ENCODE results near the gene ASTN2.

Gene ASTN2

DNA sequence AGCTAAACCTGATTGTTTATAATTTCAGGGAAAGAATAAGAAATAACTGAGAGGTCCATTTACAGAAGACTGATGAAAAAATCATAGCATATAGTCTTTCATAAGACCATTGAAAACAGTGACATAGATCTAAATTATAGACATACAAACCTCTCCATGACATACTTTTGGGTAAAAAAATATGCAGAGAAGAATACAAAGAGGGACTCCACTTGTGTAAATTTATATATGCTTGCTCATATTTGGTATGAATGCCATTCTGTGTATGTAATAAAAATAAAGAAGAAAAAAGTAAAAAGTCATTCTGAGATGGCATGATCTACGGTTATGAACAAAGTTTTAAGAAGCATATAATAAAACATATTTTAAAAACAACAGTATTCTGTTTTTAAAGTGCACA, 310.7 kb downstream of the ASTN2 start:
- DNase-seq (ENCODE audit: low spot score): no peak

DNA sequence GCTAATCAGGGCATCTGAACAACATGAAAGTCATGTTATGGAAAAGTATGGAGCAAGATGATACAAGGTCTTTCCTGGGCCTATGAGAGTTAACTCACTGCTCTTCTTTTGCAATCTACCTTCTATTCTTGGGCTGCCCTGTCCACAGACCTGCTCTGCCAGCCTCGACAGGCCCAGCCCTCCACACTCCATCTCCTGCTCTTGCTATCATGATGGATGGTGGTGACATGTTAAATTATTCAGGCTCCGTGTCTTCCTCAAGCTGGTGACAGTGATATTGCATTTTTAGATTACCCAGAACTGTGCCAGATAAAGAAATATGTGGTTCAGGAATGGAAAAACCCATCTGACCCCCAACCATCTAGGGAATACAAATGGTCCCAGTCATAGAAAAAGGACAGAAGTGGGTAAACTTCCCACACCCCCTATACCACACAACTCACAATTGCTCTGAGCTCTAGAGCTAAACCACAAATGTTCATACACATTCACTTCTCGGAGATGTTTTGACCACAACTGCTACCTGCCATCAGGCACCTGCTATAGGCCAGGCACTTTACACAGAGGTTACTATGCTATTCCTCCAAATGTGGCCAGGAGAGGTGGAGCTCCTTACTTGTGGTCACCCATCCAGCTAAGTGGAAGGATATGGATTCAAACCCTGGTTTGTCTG, 311.3 kb downstream of the ASTN2 start:
- no peak for DNase-seq (ENCODE audit: low spot score)

DNA sequence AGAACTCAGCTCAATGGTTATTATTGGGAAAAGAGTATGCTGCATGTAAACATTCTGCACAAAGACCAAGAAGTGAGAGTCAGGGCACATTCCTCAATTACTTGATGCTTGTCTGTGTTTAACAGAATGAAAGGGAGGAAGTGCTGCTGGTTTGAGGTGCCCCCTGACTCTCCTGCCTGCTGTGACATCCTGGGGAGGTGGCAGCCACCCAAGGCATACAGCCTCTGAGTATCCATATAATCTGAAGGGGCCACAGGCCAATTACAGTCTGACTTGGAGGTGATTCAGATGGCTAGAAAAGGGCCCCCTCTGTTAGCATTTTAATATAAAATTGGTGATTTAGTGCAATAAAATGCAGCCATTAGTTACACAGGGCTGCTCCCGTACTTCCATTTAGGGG, 313.8 kb downstream of the ASTN2 start:
- DNase-seq (ENCODE audit: low spot score): no peak

DNA sequence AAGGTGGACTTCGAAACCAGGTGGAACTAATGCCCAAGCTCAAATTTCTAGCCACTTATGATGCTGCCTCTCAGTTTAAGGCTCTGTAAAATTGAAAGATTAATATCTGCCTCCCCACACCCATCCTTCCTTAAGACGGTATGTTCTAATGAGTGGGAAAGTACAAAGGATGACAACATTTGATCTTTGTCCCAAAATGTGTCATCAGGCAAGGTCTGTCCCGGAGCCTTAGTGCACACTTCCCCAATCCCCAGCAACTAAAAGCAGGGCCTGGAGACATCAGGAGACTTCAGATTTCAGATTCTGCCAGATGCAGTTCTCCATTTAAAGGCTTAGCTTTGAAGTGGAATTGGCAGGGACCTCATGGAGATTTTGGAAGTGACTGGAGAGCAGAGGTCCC, 316.5 kb downstream of the ASTN2 start:
- no peak for DNase-seq (ENCODE audit: low spot score)

DNA sequence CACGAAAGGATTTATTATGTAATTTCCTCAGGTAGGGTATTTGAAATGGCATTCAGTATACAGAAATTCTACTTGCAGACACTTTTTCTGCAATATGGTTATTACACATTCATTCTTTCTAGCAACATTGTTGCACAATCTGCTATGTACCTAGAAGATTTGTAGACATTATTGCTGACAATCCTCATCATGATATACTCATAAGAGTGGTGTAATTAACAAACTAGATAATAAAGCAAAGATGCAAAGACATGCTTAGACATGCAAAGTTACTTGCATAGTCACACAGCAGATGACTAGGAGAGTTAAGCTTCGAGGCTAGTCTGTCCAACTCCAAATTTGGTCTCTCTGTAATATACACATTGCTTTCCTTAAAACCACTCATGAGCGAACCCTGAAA, 317.1 kb downstream of the ASTN2 start:
- DNase-seq (ENCODE audit: low spot score): no peak

DNA sequence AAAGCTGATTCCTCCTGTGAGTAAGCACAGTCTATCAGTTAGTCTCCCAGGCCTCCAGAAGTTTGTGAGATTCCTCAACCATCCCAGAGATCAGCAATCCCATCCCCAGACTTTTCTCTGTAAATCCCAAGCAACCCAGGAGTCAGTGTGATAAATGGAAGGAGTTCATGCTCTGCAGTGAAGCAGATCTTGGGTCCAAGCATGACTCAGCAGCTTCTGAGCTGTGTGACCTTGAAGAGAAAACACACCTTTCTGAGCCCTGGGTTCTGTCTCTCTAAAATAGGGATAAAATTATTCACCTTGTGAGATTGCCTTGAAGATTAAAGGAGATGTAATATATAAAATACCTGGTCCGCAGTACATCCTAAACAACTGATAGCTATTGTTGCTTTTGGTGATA, 318.7 kb downstream of the ASTN2 start:
- no peak for DNase-seq (ENCODE audit: low spot score)

DNA sequence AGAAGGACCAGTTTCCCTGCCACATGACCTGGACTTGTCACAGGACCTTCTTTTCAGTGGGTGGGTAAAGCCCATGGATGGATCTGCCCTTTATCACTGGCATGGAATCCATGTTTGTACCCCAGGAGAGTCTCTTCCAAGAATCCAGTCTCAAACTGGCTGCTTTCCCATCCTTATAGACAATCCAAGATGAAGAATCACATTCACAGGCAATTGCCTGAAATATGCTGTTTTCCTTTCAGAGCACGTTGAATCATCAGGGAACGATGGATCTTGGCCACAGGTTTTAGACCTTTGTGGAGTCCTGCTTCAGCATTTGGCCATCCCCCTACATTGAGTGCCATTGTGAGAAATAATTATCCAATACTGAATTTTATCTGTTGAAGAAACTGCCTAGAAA, 319.8 kb downstream of the ASTN2 start:
- no peak for DNase-seq (ENCODE audit: low spot score)

DNA sequence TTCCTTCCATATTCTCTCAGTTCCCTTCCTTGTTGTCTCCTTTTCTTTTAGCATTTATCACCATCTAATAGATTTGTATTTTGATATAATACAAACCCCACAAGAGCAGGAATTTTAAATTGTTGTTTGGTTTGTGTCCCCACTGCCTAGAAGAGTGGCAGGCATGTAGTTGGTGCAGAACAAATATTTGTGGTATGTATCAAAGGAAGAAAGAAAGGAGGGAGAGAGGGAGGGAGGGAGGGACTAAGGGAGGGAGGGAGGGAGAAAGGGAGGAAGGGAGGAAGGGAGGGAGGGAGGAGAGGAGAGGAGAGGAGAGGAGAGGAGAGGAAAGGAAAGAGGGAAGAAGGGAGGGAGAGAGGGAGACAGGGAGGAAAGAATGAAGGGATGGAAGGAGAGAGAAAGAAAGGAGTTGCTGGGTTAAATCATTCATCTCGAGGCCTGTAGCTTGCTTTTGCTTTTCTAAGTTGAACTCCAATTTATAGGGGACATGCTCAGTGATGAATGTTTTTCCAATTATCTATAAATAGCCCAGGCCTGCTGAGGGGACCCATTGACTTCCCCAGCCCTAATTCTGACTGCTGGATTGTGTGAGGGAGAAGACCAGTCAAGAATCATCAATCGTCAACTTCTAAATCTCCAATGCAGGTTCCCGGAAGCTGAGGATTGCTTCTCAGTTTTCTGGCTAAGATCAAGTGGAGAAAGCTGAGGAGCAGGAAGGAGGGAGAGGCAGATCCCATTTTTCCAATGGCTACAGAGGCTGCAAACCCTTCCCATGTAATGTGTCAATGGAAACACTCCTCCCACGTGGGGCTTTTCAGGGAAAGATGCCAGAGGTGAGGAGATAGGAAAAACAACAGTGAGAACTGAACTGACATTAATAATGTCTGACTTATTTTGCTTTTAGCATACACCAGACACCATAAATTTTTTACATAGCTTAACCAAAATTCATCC, 320.7 kb downstream of the ASTN2 start:
- DNase-seq (ENCODE audit: low spot score): no peak

DNA sequence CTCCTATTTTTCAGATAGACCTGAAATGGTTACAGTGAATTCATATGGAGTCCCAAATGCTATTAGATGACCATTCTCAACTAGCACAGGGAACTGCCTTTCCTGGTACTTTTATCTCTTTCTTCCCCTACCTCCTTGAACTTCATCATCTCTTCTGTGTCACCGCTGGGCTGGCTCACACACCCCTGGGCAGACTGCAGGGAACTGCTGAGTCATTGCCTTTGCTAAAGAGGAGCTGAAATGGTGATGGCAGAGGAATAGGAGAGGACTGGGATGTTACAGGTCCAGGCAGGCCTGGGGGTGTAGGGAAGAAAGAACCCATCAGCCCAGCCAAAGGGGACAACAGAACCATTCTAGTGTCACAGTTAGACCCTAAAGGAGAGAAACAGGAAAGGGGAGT, 322.3 kb downstream of the ASTN2 start:
- no peak for DNase-seq (ENCODE audit: low spot score)

DNA sequence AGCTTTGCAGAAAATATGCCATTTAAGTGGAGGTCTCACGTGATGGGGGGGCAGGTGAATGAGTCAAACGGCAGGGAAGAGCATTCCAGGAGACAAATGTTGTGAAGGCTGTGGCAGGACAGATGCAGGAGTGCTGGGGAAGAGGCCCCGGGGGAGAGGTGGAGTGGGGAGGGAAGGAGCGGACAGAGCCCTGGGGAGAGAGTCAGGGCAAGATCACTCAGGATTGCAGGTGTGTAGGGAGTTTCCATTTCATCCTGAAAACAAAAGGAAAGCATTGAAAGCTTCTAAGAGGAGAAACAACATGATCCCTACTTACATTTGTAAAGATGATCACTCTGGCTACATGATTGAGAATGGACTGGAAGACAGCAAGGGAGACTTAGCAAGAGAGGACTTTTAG, 323.3 kb downstream of the ASTN2 start:
- DNase-seq (ENCODE audit: low spot score): no peak

DNA sequence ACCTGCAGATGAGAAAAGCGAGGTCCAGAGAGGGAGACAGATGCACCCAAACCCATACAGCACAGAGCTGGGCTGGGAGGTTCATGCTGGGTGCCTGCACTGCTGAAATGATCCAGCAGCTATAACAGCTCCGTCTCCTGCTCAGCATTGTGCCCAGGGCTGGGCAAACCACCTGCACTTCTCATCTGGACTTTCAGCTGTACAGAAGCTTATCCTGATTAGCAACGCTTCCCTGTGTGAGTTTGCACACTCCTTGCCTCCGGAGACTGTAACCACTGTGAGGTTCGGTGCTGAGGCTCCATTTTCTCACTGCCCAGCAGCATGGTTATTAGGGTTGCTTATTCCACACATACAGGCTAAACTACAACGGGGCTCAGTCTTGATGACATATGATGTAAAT, 326.1 kb downstream of the ASTN2 start:
- DNase-seq (ENCODE audit: low spot score): no peak

DNA sequence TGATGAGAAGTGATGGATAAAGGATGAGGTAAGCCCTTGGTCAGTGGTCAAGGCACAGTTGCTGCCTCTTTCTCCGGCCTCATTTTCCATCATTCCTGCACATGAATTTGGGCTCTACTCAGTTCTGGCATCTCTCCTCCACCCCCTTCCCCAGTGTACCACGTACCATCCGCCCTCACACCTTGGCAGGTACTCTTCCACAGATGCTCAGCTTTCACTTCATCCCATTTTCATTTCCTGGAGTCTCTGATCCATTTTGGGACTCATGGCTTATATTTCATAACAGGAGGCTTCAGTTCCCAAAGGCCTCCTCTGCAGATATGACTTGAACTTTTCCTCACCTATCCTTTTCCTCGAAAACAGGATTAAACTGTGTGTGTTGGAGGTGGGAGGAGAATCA, 326.7 kb downstream of the ASTN2 start:
- DNase-seq (ENCODE audit: low spot score): no peak

DNA sequence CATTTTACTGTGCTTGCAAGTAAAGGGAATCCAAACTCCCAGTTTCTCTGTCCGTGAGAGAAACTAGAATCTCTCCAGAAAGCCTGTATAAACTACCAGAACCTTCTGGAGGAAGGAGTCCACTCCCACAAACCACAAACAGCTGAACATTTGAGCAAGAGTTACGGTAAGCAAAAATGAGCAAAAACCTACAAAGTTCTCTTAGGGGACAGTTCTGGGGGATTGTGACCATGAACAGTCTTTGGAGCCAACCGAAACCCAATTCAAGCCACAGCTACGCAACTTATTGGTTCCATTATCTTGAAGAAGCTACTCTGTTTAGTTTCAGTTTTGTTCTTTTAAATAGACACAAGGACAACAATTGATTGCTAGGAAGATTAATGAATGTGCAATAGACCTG, 330.6 kb downstream of the ASTN2 start:
- DNase-seq (ENCODE audit: low spot score): no peak

DNA sequence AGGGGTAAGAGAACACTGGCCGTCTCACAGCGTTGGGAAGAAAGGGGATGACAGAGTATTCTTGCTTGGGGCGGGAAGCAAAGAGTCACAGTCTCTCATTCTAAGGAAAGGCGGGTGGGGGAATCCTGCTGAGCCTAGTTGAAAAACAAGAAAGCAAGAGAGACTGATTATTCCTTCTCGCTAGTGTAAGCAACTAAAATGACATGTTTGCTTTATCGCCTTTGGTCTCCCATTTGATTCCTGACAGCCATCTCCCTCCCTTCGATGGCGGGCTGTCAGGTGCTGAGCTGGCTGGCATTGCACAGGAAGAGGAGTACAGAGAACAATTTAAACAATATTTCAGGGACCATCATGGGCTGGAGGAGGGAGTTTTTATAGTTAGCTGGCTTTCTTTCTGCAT, 331.3 kb downstream of the ASTN2 start:
- no peak for DNase-seq (ENCODE audit: low spot score)

DNA sequence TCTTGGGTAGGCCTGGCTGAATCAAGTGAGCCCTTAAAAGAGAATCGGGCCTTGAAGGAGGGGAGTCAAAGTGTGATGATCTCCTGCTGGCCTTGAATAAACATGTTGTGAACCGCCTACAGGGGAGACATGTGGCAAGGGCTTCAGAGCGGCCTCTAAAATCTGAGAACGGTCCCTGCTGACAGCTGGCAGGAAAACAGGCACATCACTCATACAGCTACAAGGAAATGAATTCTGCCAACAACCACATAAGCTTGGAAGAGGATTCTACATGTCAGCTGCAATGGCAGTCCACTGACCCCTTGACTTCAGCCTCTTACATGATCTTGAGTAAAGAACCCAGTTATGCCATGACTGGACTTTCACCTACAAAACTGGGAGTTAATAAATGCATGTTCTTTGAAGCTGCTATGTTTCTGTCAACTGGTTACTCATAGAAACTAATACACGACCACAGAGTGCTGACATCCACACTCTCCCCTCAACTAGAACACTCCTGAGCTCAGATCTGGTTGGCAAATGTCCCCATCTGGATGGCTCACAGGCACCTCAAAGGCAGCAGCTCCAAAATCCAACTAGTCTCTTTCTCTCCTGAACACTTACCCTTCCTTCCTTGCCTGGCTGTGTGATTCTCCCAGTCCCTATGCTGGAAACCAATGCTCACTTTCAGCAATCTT, 333.1 kb downstream of the ASTN2 start:
- no peak for DNase-seq (ENCODE audit: low spot score)

DNA sequence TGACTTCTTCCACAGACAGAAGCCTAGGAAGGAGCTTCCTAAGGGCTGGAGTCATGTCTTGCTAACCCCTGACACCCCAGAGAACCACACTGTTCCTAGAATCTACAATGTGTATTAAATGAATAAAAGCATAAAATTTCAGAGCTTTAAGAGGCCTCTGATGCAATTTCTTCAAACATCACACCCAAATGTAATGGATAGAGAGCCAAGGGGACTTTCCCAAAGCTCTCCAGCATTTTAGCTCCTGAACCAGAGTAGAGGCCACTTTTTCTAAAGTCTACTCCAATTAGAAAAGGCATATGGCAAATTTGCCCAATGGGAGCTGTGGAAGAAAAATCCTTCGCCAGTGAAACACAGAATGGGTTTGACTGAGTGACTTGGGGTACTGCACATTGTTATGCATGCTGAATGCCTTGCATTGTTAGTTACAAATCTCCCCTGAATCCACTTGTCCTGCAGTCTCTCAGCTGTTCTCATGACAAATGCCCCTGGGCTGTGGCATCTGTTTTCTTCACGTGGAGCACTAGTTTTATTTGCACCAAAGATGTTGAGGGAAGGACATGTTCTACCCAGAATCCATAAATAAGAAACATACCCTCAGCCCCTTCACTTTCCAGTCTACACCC, 334.0 kb downstream of the ASTN2 start:
- DNase-seq (ENCODE audit: low spot score): no peak

DNA sequence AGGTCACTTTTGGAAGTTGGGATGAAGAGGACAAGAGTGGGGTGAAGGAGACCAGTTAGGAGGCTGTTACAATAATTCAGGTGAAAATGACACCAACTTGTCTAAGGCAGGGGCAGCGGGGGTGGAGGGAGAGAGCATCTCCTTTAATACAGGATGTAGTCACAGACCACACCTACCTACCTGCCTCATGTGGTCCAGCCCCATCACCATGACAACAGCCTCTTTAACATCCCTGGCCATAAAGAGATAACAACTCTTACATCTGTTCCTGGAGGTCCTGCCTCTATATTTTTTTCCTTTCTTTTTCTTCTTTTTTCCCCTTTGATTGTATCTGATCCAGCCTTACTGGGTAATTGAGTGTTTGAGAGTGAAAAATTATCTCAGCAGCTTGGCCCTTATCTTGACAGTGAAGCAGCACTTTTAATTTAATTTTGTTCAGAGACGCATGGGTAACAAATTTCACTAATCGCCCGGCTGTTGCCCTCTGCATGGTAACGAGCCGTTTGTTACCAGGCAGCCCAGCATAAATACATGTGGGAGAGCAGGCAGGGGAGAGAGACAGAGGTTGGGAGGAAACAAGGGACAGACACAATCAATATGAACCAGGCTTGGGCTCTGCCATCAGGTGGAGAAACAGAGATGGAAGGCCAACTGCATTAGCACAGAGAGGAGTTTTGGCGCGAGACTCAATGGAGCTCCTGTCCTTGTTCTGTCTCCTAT, 338.1 kb downstream of the ASTN2 start:
- no peak for DNase-seq (ENCODE audit: low spot score)

DNA sequence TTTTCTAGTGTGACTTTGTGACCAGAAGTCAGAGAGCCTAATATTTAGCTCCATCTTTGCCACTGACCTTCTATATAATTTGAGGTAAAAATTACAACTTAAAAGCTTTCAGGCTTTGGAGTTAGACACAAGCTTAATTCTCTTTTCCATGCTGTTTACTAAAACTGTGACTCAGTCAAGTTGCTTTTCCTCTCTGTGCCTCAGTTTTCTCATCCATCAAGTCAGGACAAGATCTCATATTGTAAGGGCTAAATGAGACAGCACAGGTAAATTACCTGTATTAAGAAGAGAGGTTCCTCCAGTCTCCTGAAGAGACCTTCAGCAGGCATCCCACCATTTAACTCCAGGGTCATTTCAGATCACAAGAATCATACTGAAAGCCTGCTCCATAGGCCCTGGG, 339.2 kb downstream of the ASTN2 start:
- DNase-seq (ENCODE audit: low spot score): no peak

DNA sequence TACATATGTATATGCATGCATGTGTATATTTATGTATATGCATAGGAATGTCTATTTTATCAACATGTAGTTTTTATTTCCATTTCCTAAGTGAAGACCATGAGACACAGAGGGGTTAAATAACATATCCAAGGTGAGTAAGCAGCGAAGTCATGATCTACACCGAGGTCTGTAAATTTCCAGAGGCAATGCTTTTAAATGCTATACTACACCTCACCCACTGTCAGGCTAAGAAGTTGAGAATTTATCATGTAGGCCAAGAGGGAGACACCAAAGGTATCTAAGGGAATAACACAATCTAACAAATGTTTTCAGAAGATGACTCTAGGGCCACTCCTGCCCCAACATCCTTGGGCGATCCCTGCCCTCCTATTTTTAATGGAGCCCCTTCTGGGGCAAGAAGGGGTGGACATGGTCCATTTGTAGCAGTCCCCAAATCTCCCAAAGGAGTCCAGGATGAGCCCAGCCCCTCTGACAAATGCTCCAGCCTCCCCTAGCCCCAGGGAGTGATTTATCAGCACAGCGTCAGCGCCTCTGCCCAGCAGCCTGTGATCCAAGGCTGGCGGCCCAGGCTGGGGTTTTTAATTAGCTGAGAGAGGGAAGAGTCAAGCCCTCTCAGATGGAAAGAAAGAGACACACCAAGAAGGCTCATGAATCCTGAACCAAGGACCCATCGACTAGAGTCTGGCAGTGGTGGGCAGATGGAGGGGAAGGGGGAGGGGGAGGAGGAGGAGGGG, 339.9 kb downstream of the ASTN2 start:
- DNase-seq (ENCODE audit: low spot score): no peak

DNA sequence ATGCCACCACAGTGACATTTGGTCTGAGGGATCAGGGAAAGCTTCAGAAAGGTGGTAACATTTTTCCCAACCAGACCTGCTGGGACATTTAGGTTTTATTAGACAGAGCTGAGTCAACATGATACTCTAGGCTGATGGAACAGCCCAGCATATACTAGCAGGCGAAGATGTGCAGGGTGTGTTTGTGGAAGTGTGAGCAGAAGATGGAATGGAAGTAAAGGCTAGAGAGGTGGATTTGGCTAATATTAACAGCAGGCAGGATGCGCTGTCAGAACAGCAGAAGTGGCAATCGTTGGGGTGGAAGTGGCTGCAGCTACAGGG, 340.6 kb downstream of the ASTN2 start:
- DNase-seq (ENCODE audit: low spot score): no peak
